IMR-90 (cell line): ENCODE measurements around the gene C6orf47. TPM values are rescaled to one million over a fixed set of nuclear protein-coding genes. Genes with fewer than 3 reads are reported as not detected.

ENCODE experiments used
- ATAC-seq: fragments of 200-7000 bp; cut with Tn5 transposase; 2 replicates; pipeline ENCODE4 v1.9.1; 2020; ENCODE audit warnings: low read depth, mild to moderate bottlenecking, moderate library complexity
- BruUV-seq: library from RNA; stranded (reverse); fragments of 400-500 nt; replicated peaks from 2 replicates; lab custom pipeline; 2021; lab: Mats Ljungman, UMichigan
- CTCF ChIA-PET: fragments of 300-600 bp; formaldehyde crosslinking; extraction: SDS; loops from one replicate; lab custom pipeline; 2021; ENCODE audit warnings: antibody characterized with exemption; lab: Yijun Ruan, JAX
- POLR2A ChIA-PET: fragments of 300-600 bp; sonication (Branson Sonifier 250); formaldehyde crosslinking; loops from one replicate; lab custom pipeline; 2022; ENCODE audit warnings: antibody characterized with exemption; ENCODE audit not compliant: unreplicated experiment; lab: Charles Lee
- DNase-seq: peaks from one replicate; pipeline ENCODE4 v3.0.0; 2013
- H2AFZ ChIP-seq: replicated peaks from 2 replicates; pipeline ENCODE3; 2013; ENCODE audit warnings: low read length, mild to moderate bottlenecking; ENCODE audit not compliant: poor library complexity
- H2AK5ac ChIP-seq: 2 replicates; pipeline ENCODE4 v1.6.1; 2013; ENCODE audit warnings: low read depth, low read length, inconsistent platforms
- H2AK9ac ChIP-seq: replicated peaks from 2 replicates; pipeline ENCODE3; 2013; ENCODE audit warnings: mild to moderate bottlenecking, low read depth, low read length, moderate library complexity; ENCODE audit not compliant: poor library complexity
- H2BK120ac ChIP-seq: 2 replicates; pipeline ENCODE4 v1.6.1; 2013; ENCODE audit warnings: low read depth, low read length, inconsistent platforms
- H2BK15ac ChIP-seq: 3 replicates; pipeline ENCODE4 v1.6.1; 2013; ENCODE audit warnings: low read depth, low read length, inconsistent platforms
- H2BK20ac ChIP-seq: 2 replicates; pipeline ENCODE4 v1.6.1; 2013; ENCODE audit warnings: low read depth, mild to moderate bottlenecking, inconsistent platforms, low read length, moderate library complexity
- H2BK5ac ChIP-seq: 2 replicates; pipeline ENCODE4 v1.6.1; 2013; ENCODE audit warnings: mild to moderate bottlenecking, low read depth, low read length, inconsistent platforms; ENCODE audit not compliant: poor library complexity, severe bottlenecking
- H3K14ac ChIP-seq: replicated peaks from 2 replicates; pipeline ENCODE4 v1.6.1; 2013; ENCODE audit warnings: low read depth, low read length, inconsistent platforms
- H3K18ac ChIP-seq: 2 replicates; pipeline ENCODE4 v1.6.1; 2013; ENCODE audit warnings: low read depth, low read length, control low read depth
- H3K23ac ChIP-seq: 2 replicates; pipeline ENCODE4 v1.6.1; 2013; ENCODE audit warnings: low read depth, low read length, inconsistent platforms
- H3K27ac ChIP-seq: 2 replicates; pipeline ENCODE4 v1.5.1; 2013; ENCODE audit warnings: mild to moderate bottlenecking, control low read depth, low read length; ENCODE audit not compliant: insufficient read depth
- H3K27me3 ChIP-seq: 2 replicates; pipeline ENCODE4 v1.6.1; 2013; ENCODE audit warnings: low read length; ENCODE audit not compliant: control insufficient read depth, insufficient read depth
- H3K36me3 ChIP-seq: 2 replicates; pipeline ENCODE4 v1.6.1; 2013; ENCODE audit warnings: low read length, mixed read lengths; ENCODE audit not compliant: control insufficient read depth, insufficient read depth
- H3K4ac ChIP-seq: 2 replicates; pipeline ENCODE4 v1.6.1; 2013; ENCODE audit warnings: low read depth, low read length, inconsistent platforms
- H3K4me1 ChIP-seq: 2 replicates; pipeline ENCODE4 v1.6.1; 2013; ENCODE audit warnings: low read length, mixed read lengths; ENCODE audit not compliant: control insufficient read depth, insufficient read depth
- H3K4me2 ChIP-seq: 2 replicates; pipeline ENCODE4 v1.6.1; 2013; ENCODE audit warnings: low read depth, mild to moderate bottlenecking, control low read depth, low read length, moderate library complexity
- H3K4me3 ChIP-seq: 2 replicates; pipeline ENCODE4 v1.5.1; 2013; ENCODE audit warnings: low read depth, mild to moderate bottlenecking, control low read depth, low read length, moderate library complexity; ENCODE audit not compliant: insufficient read depth
- H3K56ac ChIP-seq: 2 replicates; pipeline ENCODE4 v1.6.1; 2013; ENCODE audit warnings: low read length, inconsistent platforms; ENCODE audit not compliant: insufficient read depth; ENCODE audit errors: extremely low read depth
- H3K79me1 ChIP-seq, 2 experiments: 2 replicates each; pipeline ENCODE4 v1.6.1; 2013; ENCODE audit warnings: low read length in 2 of 2, inconsistent platforms in 1 of 2, low read depth in 1 of 2
- H3K9ac ChIP-seq: 2 replicates; pipeline ENCODE4 v1.6.1; 2013; ENCODE audit warnings: low read depth, low read length, control low read depth
- H3K9me1 ChIP-seq: 2 replicates; pipeline ENCODE4 v1.6.1; 2013; ENCODE audit warnings: low read length, inconsistent platforms; ENCODE audit not compliant: insufficient read depth
- H3K9me3 ChIP-seq: 2 replicates; pipeline ENCODE4 v1.6.1; 2013; ENCODE audit warnings: low read length; ENCODE audit not compliant: control insufficient read depth, insufficient read depth
- H4K20me1 ChIP-seq: 2 replicates; pipeline ENCODE4 v1.6.1; 2013; ENCODE audit warnings: low read length, inconsistent platforms; ENCODE audit not compliant: insufficient read depth
- H4K5ac ChIP-seq: 2 replicates; pipeline ENCODE4 v1.6.1; 2013; ENCODE audit warnings: mild to moderate bottlenecking, low read depth, low read length, control low read depth
- H4K8ac ChIP-seq, 2 experiments: 2 replicates each; pipeline ENCODE4 v1.6.1; 2013; ENCODE audit warnings: low read depth in 2 of 2, low read length in 2 of 2, control low read depth in 1 of 2, inconsistent platforms in 1 of 2
- H4K91ac ChIP-seq: 2 replicates; pipeline ENCODE4 v1.6.1; 2013; ENCODE audit warnings: low read depth, low read length, inconsistent platforms; ENCODE audit not compliant: insufficient read depth
- CHD1 ChIP-seq: IDR thresholded peaks from 2 replicates; pipeline ENCODE4 v1.6.1; 2012; ENCODE audit warnings: low read depth, low read length, improper control_type of control experiment
- CTCF ChIP-seq: conservative IDR thresholded peaks from 2 replicates; pipeline ENCODE4 v1.5.1; 2012; ENCODE audit warnings: mild to moderate bottlenecking, low read depth, low read length, improper control_type of control experiment
- ELK1 ChIP-seq: fragments of 150-350 bp; IDR thresholded peaks from 2 replicates; pipeline ENCODE4 v1.6.1; 2016; ENCODE audit warnings: low read depth, mild to moderate bottlenecking, low read length, moderate library complexity, borderline replicate concordance
- NFE2L2 ChIP-seq: fragments of 150-350 bp; IDR thresholded peaks from 2 replicates; pipeline ENCODE4 v1.6.1; 2016; ENCODE audit warnings: low read depth, mild to moderate bottlenecking, low read length
- WGBS, 2 experiments: methylation state at CpG; one replicate each; pipeline versions ENCODE4 v1.1.5 to v1.1.7; 2013; ENCODE audit warnings: missing lambda C conversion rate in 2 of 2; ENCODE audit not compliant: insufficient read length in 1 of 2; ENCODE audit errors: extremely low coverage in 2 of 2; 5-methylcytosine and 5-hydroxymethylcytosine counted together
- dilution Hi-C: fragments of 300-500 bp; cut with HindIII; formaldehyde crosslinking; loops from one replicate; pipeline ENCODE4 v1.14.3; 2018; ENCODE audit warnings: low sequenced_read_pairs; ENCODE audit not compliant: unreplicated experiment
- in situ Hi-C: fragments of 300-500 bp; cut with MboI; formaldehyde crosslinking; loops from 3 replicates; pipeline ENCODE4 v1.14.3; 2019; ENCODE audit warnings: low sequenced_read_pairs, inconsistent platforms, mixed read lengths
- intact Hi-C: fragments of 100-400 bp; cut with micrococcal nuclease; formaldehyde crosslinking; loops from 2 replicates; pipeline ENCODE4 v1.10.0; 2022
- polyA plus RNA-seq, 3 experiments: library from polyadenylated mRNA; depleted of rRNA; stranded (reverse); fragments of >200 nt; gene quantifications; 2 replicates each; pipeline ENCODE4 v1.2.3, GENCODE V29; 2012; ENCODE audit warnings: low replicate concordance in 1 of 3
- total RNA-seq: library from RNA; depleted of rRNA; stranded (reverse); fragments of >200 nt; gene quantifications from 2 replicates; pipeline ENCODE4 v1.2.3, GENCODE V29; 2012

Gene C6orf47
- total and polyA plus RNA-seq, 2 of the 4 experiments (the other 2 are of a cell fraction): 8.9 to 14.2 TPM

- Histone ChIP-seq H3K14ac (no peak overlapping the region), H3K23ac (no peak overlapping the region), H2AFZ (no peak overlapping the region), H3K4me2 (no peak overlapping the region), H2BK5ac (no peak overlapping the region), H3K27me3 (no peaks in the 10 kb centered on the region), H3K4me3 (no peak overlapping the region), H4K91ac (no peak overlapping the region), H3K56ac (no peak overlapping the region), H2AK9ac (no peak overlapping the region), H3K4me1 (no peaks in the 10 kb centered on the region), H3K9ac (no peak overlapping the region), H3K27ac (no peak overlapping the region), H4K5ac (no peak overlapping the region), H2BK20ac (no peak overlapping the region), H3K36me3 (peaks cover 78% of the 10 kb centered on the region), H3K9me3 (no peaks in the 10 kb centered on the region), H2BK15ac (no peak overlapping the region), H4K20me1 (no peaks in the 10 kb centered on the region), H2BK120ac (no peak overlapping the region), H3K9me1 (no peaks in the 10 kb centered on the region), H3K79me1 (peaks cover 4 to 6% of the 10 kb centered on the region in 2 experiments; a peak in 2 of 4 replicates), H3K18ac (no peak overlapping the region), H3K4ac (no peak overlapping the region), H4K8ac (no peak overlapping the region), H2AK5ac (no peak overlapping the region)
- no peak for ATAC-seq
- ChIA-PET CTCF (interaction anchor here (0.8 kb wide), 1 partner anchor 12 kb away, joined by 3 read pairs; no protein-coding TSS in a partner anchor), POLR2A (no interaction called here)
- dilution Hi-C loops (no loop called here), intact Hi-C loops (no loop called here), in situ Hi-C loops (no loop called here)
- no peak for DNase-seq
- no peak for TF ChIP-seq CTCF
- TF ChIP-seq NFE2L2: no peak
- no peak for TF ChIP-seq CHD1
- no peak for TF ChIP-seq ELK1
- WGBS, 2 experiments: no CpG with 5 or more reads among the region's 10 CpGs
- BruUV-seq: no TSS peak
Measured at GRCh38 chr6:31690231-31691077, 29.9 kb upstream of the C6orf47 start.
